GM12878 (cell line): ENCODE data around the gene TMEM138.

ENCODE experiments used
- CTCF ChIP-seq, 3 experiments: IDR thresholded peaks in 2 of 3; conservative IDR thresholded peaks in 1 of 3; 2 replicates each; pipeline ENCODE4 v1.5.1; 2011; ENCODE audit warnings: low read depth in 3 of 3, low read length in 3 of 3, mild to moderate bottlenecking in 3 of 3, control low read depth in 2 of 3, moderate library complexity in 2 of 3, inconsistent platforms in 1 of 3, mixed read lengths in 1 of 3; ENCODE audit not compliant: control insufficient read depth in 2 of 3, insufficient read depth in 1 of 3; ENCODE audit errors: extremely low read depth in 1 of 3
- POLR2A ChIP-seq: IDR thresholded peaks from 2 replicates; pipeline ENCODE4 v1.6.1; 2011; ENCODE audit warnings: low read depth, mild to moderate bottlenecking, low read length

DNA sequence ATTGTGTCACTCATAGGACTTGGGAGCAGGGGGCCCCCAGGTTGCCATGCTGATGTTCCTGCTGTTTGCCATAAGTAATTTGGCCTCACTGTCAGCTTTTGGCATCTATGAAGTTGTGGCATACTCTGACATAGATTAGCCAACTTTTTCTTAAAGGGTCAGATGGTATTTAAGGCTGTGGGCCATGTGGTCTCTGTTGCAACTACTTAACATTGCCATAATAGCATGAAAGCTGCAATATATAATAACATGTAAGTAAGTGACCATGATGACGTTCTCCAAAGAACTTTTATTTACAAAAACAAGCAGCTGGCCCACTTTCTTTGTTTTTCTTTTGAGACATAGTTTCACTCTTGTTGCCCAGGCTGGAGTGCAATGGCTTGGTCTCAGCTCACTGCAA lies 28.0 kb downstream of the TMEM138 start:
- TF ChIP-seq CTCF (IDR thresholded peaks at IDR 0.05 in 2 of 3, conservative IDR thresholded peaks at IDR 0.05 in 1 of 3; ENCODE audit: control insufficient read depth in 2 of 3, extremely low read depth in 1 of 3, insufficient read depth in 1 of 3, low read depth in 3 of 3, low read length in 3 of 3) (no peak), POLR2A (no peak)
